C4-2B (cell line): ENCODE data around the gene LINGO1.

Experiments
- CTCF ChIP-seq: fragments of 450-650 bp; conservative IDR thresholded peaks from 2 replicates; pipeline ENCODE4 v1.5.1; 2017; ENCODE audit warnings: mild to moderate bottlenecking
- ZFX ChIP-seq: fragments of 450-650 bp; IDR thresholded peaks from 2 replicates; pipeline ENCODE4 v1.6.1; 2017

GRCh38 chr15:77571741-77572140 is 61.0 kb downstream of the LINGO1 start:
- TF ChIP-seq CTCF = no peak
- TF ChIP-seq ZFX = no peak
